HG02943 (cell line): Measurements from ENCODE around the gene PRKCZ.
"Not testable (repeated sequence)": the region's sequence is repeated elsewhere in the genome, so short reads cannot be mapped to it uniquely, and the experiment has no call there.

ENCODE experiments used
- ATAC-seq: cut with Tn5 transposase; IDR thresholded peaks from one replicate; pipeline ENCODE4 v1.9.1; 2021; ENCODE audit warnings: mild to moderate bottlenecking, low read depth, moderate library complexity; ENCODE audit not compliant: unreplicated experiment

PRKCZ gene

GRCh38 chr1:2081326-2081885 lies 31.2 kb downstream of the PRKCZ start:
- ATAC-seq = no peak

- ATAC-seq = no peak
These were observed 31.9 kb downstream of the PRKCZ start for GRCh38 chr1:2082064-2082463.

- no peak for ATAC-seq
These were observed 33.5 kb downstream of the PRKCZ start for GRCh38 chr1:2083666-2084065.

GRCh38 chr1:2084306-2084705 lies 34.1 kb downstream of the PRKCZ start:
- ATAC-seq = no peak

- ATAC-seq = no peak
These were observed 34.9 kb downstream of the PRKCZ start for GRCh38 chr1:2085080-2085479.

- no peak for ATAC-seq
These were observed 36.4 kb downstream of the PRKCZ start for GRCh38 chr1:2086446-2087078.

- ATAC-seq = no peak
These were observed 37.6 kb downstream of the PRKCZ start for GRCh38 chr1:2087766-2088165.

GRCh38 chr1:2088458-2088857 lies 38.2 kb downstream of the PRKCZ start:
- no peak for ATAC-seq

- ATAC-seq = no peak
These were observed 38.8 kb downstream of the PRKCZ start for GRCh38 chr1:2089051-2089450.

- ATAC-seq = no peak
These were observed 40.1 kb downstream of the PRKCZ start for GRCh38 chr1:2090216-2090890.

GRCh38 chr1:2091611-2092604 lies 41.7 kb downstream of the PRKCZ start:
- ATAC-seq = no peak

- no peak for ATAC-seq
These were observed 42.8 kb downstream of the PRKCZ start for GRCh38 chr1:2093055-2093454.

GRCh38 chr1:2093636-2094035 lies 43.4 kb downstream of the PRKCZ start:
- no peak for ATAC-seq

- ATAC-seq = not testable (repeated sequence)
These were observed 44.3 kb downstream of the PRKCZ start for GRCh38 chr1:2094269-2095158.

- ATAC-seq = no peak
These were observed 45.2 kb downstream of the PRKCZ start for GRCh38 chr1:2095394-2095793.

GRCh38 chr1:2095981-2096736 lies 45.9 kb downstream of the PRKCZ start:
- ATAC-seq = no peak

- no peak for ATAC-seq
These were observed 47.4 kb downstream of the PRKCZ start for GRCh38 chr1:2097386-2098300.

GRCh38 chr1:2098301-2098698 lies 48.1 kb downstream of the PRKCZ start:
- ATAC-seq = no peak
